ENCODE measurements around the gene FAM227B.
A peak's percentile ranks its signal among the peaks of the same experiment; 100 is the strongest.

FAM227B gene

GRCh38 chr15:49421991-49422390 is 198.6 kb downstream of the FAM227B start:
- Histone ChIP-seq H3F3A (ENCODE audit: insufficient read depth, low read length) (no peaks in the 10 kb centered on the region), H3K4me1 (ENCODE audit: insufficient read depth, low read length, severe bottlenecking) (no peaks in the 10 kb centered on the region), H3K9ac (ENCODE audit: low read length) (no peak overlapping the region), H3K9me2 (ENCODE audit: low read depth, low read length) (no peaks in the 10 kb centered on the region), H3K4me2 (ENCODE audit: low read length) (no peak overlapping the region), H3K4me3 (ENCODE audit: low read depth, low read length, poor library complexity, severe bottlenecking) (no peak overlapping the region), H3K27ac (ENCODE audit: low read depth, low read length, poor library complexity, severe bottlenecking) (no peak overlapping the region), H4K20me1 (ENCODE audit: insufficient read depth, low read length) (no peaks in the 10 kb centered on the region), H3K36me3 (ENCODE audit: insufficient read depth, low read length) (no peaks in the 10 kb centered on the region; the same call in 1 of the 2 replicates), H3K9me3 (ENCODE audit: low read length) (no peaks in the 10 kb centered on the region), H3K27me3 (ENCODE audit: insufficient read depth, low read length) (no peaks in the 10 kb centered on the region), H2AFZ (ENCODE audit: low read length) (no peak overlapping the region; the same call in 1 of the 2 replicates), H3K79me2 (ENCODE audit: insufficient read depth, low read length) (no peaks in the 10 kb centered on the region)
- no peak for TF ChIP-seq EZH2 (IDR thresholded peaks at IDR 0.05; ENCODE audit: borderline replicate concordance, low read length)
- TF ChIP-seq CTCF (IDR thresholded peaks at IDR 0.05; ENCODE audit: low read length): peak; percentile 87

GRCh38 chr15:49418811-49419210 is 201.8 kb downstream of the FAM227B start:
- Histone ChIP-seq H3K4me3 (ENCODE audit: low read depth, low read length, poor library complexity, severe bottlenecking) (no peak overlapping the region), H3K4me2 (ENCODE audit: low read length) (no peak overlapping the region), H3K27me3 (ENCODE audit: insufficient read depth, low read length) (no peaks in the 10 kb centered on the region), H3F3A (ENCODE audit: insufficient read depth, low read length) (no peaks in the 10 kb centered on the region), H3K27ac (ENCODE audit: low read depth, low read length, poor library complexity, severe bottlenecking) (no peak overlapping the region), H3K36me3 (ENCODE audit: insufficient read depth, low read length) (no peaks in the 10 kb centered on the region; the same call in 1 of the 2 replicates), H2AFZ (ENCODE audit: low read length) (no peak overlapping the region), H3K9me2 (ENCODE audit: low read depth, low read length) (no peaks in the 10 kb centered on the region), H3K9ac (ENCODE audit: low read length) (no peak overlapping the region), H3K9me3 (ENCODE audit: low read length) (no peaks in the 10 kb centered on the region), H3K79me2 (ENCODE audit: insufficient read depth, low read length) (no peaks in the 10 kb centered on the region), H4K20me1 (ENCODE audit: insufficient read depth, low read length) (no peaks in the 10 kb centered on the region), H3K4me1 (ENCODE audit: insufficient read depth, low read length, severe bottlenecking) (no peaks in the 10 kb centered on the region)
- TF ChIP-seq CTCF (IDR thresholded peaks at IDR 0.05; ENCODE audit: low read length): no peak
- no peak for TF ChIP-seq EZH2 (IDR thresholded peaks at IDR 0.05; ENCODE audit: borderline replicate concordance, low read length)

GRCh38 chr15:49415638-49416037 is 205.0 kb downstream of the FAM227B start:
- no peaks in the 10 kb centered on the region for H3K9me2 ChIP-seq (ENCODE audit: low read depth, low read length)
- no peaks in the 10 kb centered on the region for H3K9me3 ChIP-seq (ENCODE audit: low read length)

More at GRCh38 chr15:49415638-49416037, 205.0 kb downstream of the FAM227B start:
- Histone ChIP-seq H3F3A (ENCODE audit: insufficient read depth, low read length) (no peaks in the 10 kb centered on the region), H3K4me2 (ENCODE audit: low read length) (no peak overlapping the region), H3K36me3 (ENCODE audit: insufficient read depth, low read length) (no peaks in the 10 kb centered on the region; the same call in 1 of the 2 replicates), H2AFZ (ENCODE audit: low read length) (no peak overlapping the region), H4K20me1 (ENCODE audit: insufficient read depth, low read length) (no peaks in the 10 kb centered on the region), H3K4me3 (ENCODE audit: low read depth, low read length, poor library complexity, severe bottlenecking) (no peak overlapping the region), H3K4me1 (ENCODE audit: insufficient read depth, low read length, severe bottlenecking) (no peaks in the 10 kb centered on the region), H3K27me3 (ENCODE audit: insufficient read depth, low read length) (no peaks in the 10 kb centered on the region), H3K79me2 (ENCODE audit: insufficient read depth, low read length) (no peaks in the 10 kb centered on the region), H3K27ac (ENCODE audit: low read depth, low read length, poor library complexity, severe bottlenecking) (no peak overlapping the region), H3K9ac (ENCODE audit: low read length) (no peak overlapping the region)
- TF ChIP-seq EZH2 (IDR thresholded peaks at IDR 0.05; ENCODE audit: borderline replicate concordance, low read length): no peak
- no peak for TF ChIP-seq CTCF (IDR thresholded peaks at IDR 0.05; ENCODE audit: low read length)

Measured in OCI-LY1 (cell line).